ENCODE data around the gene CREB5. TPM values are rescaled to one million over a fixed set of nuclear protein-coding genes. Genes with fewer than 3 reads are reported as not detected.

The CREB5 gene
- total RNA-seq, 1 donor, result 17.8 TPM

DNA sequence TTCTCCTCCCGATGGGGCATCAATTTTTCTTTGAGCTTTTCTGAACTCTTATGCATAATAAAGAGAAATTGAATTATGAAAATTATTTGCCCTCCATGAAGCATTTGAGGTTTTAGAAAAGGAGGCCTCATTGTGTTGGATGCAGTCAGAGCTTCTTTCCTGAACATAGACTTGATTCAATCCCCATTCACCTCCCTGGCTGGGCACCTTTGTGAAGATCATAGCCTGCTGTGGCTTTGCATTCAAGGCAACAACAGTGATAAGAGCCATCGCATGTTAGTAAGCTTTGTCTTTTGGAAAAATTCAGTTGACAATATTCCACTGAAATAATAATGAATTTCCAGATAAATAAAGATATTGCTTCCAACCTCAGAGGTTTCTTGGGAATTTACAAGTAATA lies 458.8 kb downstream of the CREB5 start:
- no peaks in the 10 kb centered on the region for H3K27me3 ChIP-seq (ENCODE audit: insufficient read depth, low read length)
- no peak overlapping the region for H3K4me3 ChIP-seq (ENCODE audit: low read length)
- no peaks in the 10 kb centered on the region for H3K4me1 ChIP-seq (ENCODE audit: insufficient read depth, low read length)
- H3K9me3 ChIP-seq (ENCODE audit: low read depth, low read length), result no peaks in the 10 kb centered on the region

DNA sequence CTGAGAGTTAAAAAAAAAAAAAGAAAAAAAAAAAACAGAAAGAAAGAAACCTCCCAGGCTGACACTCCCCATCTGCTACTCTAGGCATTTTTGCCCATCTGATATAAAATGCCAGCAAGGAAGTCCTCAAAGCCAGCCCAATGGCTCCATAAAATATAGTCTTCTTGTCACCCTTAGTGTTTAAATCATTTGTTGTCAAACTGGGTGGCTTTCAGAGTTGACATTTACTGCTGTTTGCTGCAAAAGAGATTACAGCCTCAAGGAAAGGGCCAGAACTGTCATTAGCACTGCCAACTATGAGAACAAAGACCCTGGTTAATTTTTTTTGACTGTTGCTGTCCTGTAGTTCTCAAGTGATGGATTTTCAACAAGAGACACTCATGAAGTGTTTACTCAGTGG lies 459.3 kb downstream of the CREB5 start:
- H3K4me3 ChIP-seq (ENCODE audit: low read length), result no peak overlapping the region
- H3K4me1 ChIP-seq (ENCODE audit: insufficient read depth, low read length), result no peaks in the 10 kb centered on the region

DNA sequence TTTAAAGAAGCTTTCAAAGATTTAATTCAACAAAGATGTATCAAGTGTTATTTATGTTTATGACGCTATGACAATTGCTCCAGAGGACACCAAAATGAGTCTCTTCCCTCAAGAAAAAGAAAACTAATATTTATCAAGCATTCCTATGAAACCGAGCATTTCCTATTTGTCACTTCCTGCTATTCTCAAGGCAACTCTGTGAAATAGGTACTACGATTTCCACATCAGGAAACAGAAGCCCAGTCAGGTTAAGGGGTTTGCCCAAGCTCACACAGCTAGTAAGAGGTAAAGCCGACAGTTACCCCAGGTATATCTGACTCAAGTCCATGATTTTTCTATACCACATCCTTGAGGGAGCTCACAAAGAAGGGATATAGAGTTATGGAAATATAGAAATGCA lies 459.9 kb downstream of the CREB5 start:
- Histone ChIP-seq H3K4me3 (ENCODE audit: low read length) (no peak overlapping the region), H3K9me3 (ENCODE audit: low read depth, low read length) (no peaks in the 10 kb centered on the region), H3K27me3 (ENCODE audit: insufficient read depth, low read length) (no peaks in the 10 kb centered on the region), H3K4me1 (ENCODE audit: insufficient read depth, low read length) (no peaks in the 10 kb centered on the region)

More for the DNA sequence above, 459.3 kb downstream of the CREB5 start:
- H3K9me3 ChIP-seq (ENCODE audit: low read depth, low read length), result no peaks in the 10 kb centered on the region
- no peaks in the 10 kb centered on the region for H3K27me3 ChIP-seq (ENCODE audit: insufficient read depth, low read length)

DNA sequence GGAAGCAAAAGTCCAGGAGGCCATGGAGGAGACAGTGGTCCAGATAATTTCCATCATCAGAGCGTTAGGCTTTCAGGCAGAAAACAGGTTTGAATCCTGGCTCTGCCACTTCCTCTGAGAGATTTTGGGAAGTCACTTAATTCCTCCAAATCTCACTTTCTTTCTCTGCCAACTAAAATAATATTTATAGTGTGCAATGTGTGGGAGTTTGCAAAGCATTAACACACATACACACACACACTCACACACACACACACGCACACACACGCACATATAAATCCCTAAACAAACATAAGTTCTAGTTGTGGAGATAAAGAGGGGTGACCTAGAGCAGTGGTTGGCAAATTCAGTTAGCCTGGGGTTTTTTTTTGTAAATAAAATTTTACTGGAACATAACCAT lies 461.0 kb downstream of the CREB5 start:
- no peaks in the 10 kb centered on the region for H3K27me3 ChIP-seq (ENCODE audit: insufficient read depth, low read length)
- H3K4me1 ChIP-seq (ENCODE audit: insufficient read depth, low read length), result no peaks in the 10 kb centered on the region
- H3K4me3 ChIP-seq (ENCODE audit: low read length), result no peak overlapping the region
- no peaks in the 10 kb centered on the region for H3K9me3 ChIP-seq (ENCODE audit: low read depth, low read length)

DNA sequence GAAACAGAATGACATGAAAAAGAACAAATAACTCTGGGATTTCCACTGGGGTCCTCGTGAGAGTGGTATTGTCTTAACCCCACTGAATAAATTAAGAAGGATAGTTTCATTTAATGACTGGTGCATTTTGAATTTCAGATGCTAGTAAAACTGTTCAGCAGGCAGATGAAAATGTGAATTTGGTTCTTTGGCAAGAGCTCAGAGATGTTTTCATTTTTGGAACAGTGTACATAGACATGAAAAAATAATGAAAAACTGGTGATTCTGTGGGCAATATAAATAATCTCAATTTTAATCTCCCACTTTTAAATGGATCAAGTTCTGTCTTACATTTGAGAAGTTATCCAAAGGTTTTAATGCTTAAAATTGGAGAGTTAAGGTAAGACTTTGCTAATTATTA lies 461.7 kb downstream of the CREB5 start:
- Histone ChIP-seq H3K4me1 (ENCODE audit: insufficient read depth, low read length) (no peaks in the 10 kb centered on the region), H3K27me3 (ENCODE audit: insufficient read depth, low read length) (no peaks in the 10 kb centered on the region), H3K4me3 (ENCODE audit: low read length) (no peak overlapping the region), H3K9me3 (ENCODE audit: low read depth, low read length) (no peaks in the 10 kb centered on the region)

Other genes with a start within 250 kb of the CREB5 start
- 16.5 TPM for gene JAZF1, start 231.7 kb upstream of the CREB5 start, total RNA-seq